HCT116 (cell line): Measurements from ENCODE around the gene VCPKMT. TPM values are rescaled to one million over a fixed set of nuclear protein-coding genes. Genes with fewer than 3 reads are reported as not detected.

Experiments used
- ATAC-seq: fragments of 200-7000 bp; cut with Tn5 transposase; 2 replicates; pipeline ENCODE4 v1.9.1; 2020; ENCODE audit warnings: mild to moderate bottlenecking, moderate library complexity
- BruUV-seq: library from RNA; stranded (reverse); fragments of 400-500 nt; replicated peaks from 2 replicates; lab custom pipeline; 2021; lab: Mats Ljungman, UMichigan
- CTCF ChIA-PET: fragments of 300-600 bp; sonication (Branson Sonifier 250); formaldehyde crosslinking; loops from one replicate; lab custom pipeline; 2021; ENCODE audit warnings: antibody characterized with exemption; lab: Charles Lee
- POLR2A ChIA-PET: fragments of 300-600, 350-600 bp; sonication (Branson Sonifier 250); formaldehyde crosslinking; loops from one replicate; lab custom pipeline; 2021; ENCODE audit warnings: antibody characterized with exemption; lab: Charles Lee
- RAD21 ChIA-PET, 2 experiments: fragments of 300-600 bp; sonication (Branson Sonifier 250); formaldehyde crosslinking; loops; one replicate each; lab custom pipeline; 2023; ENCODE audit warnings: low total read pairs in 2 of 2; ENCODE audit not compliant: uncharacterized antibody in 2 of 2, unreplicated experiment in 2 of 2, low non-redundant PET in 1 of 2; lab: Charles Lee
- DNase-seq: peaks from one replicate; pipeline ENCODE4 v3.0.0-alpha.2; 2010; ENCODE audit warnings: low read depth, low spot score
- H2AFZ ChIP-seq: fragments of 200-600 bp; shearing (Covaris generic), sonication (generic); 2 replicates; pipeline ENCODE4 v1.6.1; 2017; ENCODE audit warnings: low read depth, mixed run types, mixed read lengths, antibody characterized with exemption, low read length; ENCODE audit not compliant: poor library complexity, severe bottlenecking
- H3K27ac ChIP-seq: 2 replicates; pipeline ENCODE4 v1.5.1; 2012; ENCODE audit warnings: low read depth, low read length
- H3K27me3 ChIP-seq: fragments of 200-600 bp; sonication (generic); 2 replicates; pipeline ENCODE4 v1.6.1; 2016; ENCODE audit warnings: mixed run types, low read length, mixed read lengths; ENCODE audit not compliant: insufficient read depth
- H3K36me3 ChIP-seq, 2 experiments: fragments of 200-500 bp in 1 of 2; fragments of 200-600 bp in 1 of 2; sonication (Bioruptor generic) in 1 of 2; sonication (generic) in 1 of 2; 2 replicates each; pipeline versions ENCODE4 v1.5.1 to v1.6.1; 2014 to 2016; ENCODE audit warnings: low read length in 2 of 2, inconsistent platforms in 1 of 2, mixed read lengths in 1 of 2, mixed run types in 1 of 2; ENCODE audit not compliant: insufficient read depth in 2 of 2, control insufficient read depth in 1 of 2
- H3K4me1 ChIP-seq, 2 experiments: fragments of 200-600 bp in 1 of 2; sonication (generic) in 1 of 2; 2 replicates each; pipeline versions ENCODE4 v1.5.1 to v1.6.1; 2012 to 2017; ENCODE audit warnings: low read length in 2 of 2, inconsistent platforms in 1 of 2, mild to moderate bottlenecking in 1 of 2, mixed read lengths in 1 of 2, mixed run types in 1 of 2, moderate library complexity in 1 of 2; ENCODE audit not compliant: insufficient read depth in 2 of 2, control insufficient read depth in 1 of 2
- H3K4me2 ChIP-seq: fragments of 200-600 bp; sonication (generic); 2 replicates; pipeline ENCODE4 v1.6.1; 2017; ENCODE audit warnings: mixed run types, low read length, mixed read lengths
- H3K4me3 ChIP-seq, 2 experiments: fragments of 200-600 bp in 1 of 2; sonication (generic) in 1 of 2; replicated peaks in 1 of 2; 2 replicates each; pipeline ENCODE4 v1.5.1; 2011 to 2016; ENCODE audit warnings: low read length in 2 of 2, control low read depth in 1 of 2, low read depth in 1 of 2, mild to moderate bottlenecking in 1 of 2, mixed read lengths in 1 of 2, mixed run types in 1 of 2
- H3K79me2 ChIP-seq: fragments of 200-600 bp; sonication (generic); 2 replicates; pipeline ENCODE4 v1.6.1; 2017; ENCODE audit warnings: mild to moderate bottlenecking, mixed run types, low read length, moderate library complexity, mixed read lengths; ENCODE audit not compliant: insufficient read depth
- H3K9ac ChIP-seq: fragments of 200-600 bp; sonication (generic); 2 replicates; pipeline ENCODE4 v1.6.1; 2016; ENCODE audit warnings: low read length, mixed read lengths
- H3K9me2 ChIP-seq: fragments of 200-600 bp; sonication (generic), shearing (Covaris generic); 2 replicates; pipeline ENCODE4 v1.6.1; 2017; ENCODE audit warnings: mixed run types, mild to moderate bottlenecking, moderate library complexity; ENCODE audit not compliant: insufficient read depth
- H3K9me3 ChIP-seq, 2 experiments: fragments of 200-500 bp in 1 of 2; fragments of 200-600 bp in 1 of 2; sonication (Bioruptor generic) in 1 of 2; sonication (generic) in 1 of 2; 2 replicates each; pipeline ENCODE4 v1.6.1; 2014 to 2017; ENCODE audit warnings: low read length in 2 of 2, mixed read lengths in 2 of 2, inconsistent platforms in 1 of 2, low read depth in 1 of 2, mild to moderate bottlenecking in 1 of 2, mixed run types in 1 of 2, moderate library complexity in 1 of 2; ENCODE audit not compliant: control insufficient read depth in 1 of 2, insufficient read depth in 1 of 2
- H4K20me1 ChIP-seq: fragments of 200-600 bp; sonication (generic), shearing (Covaris generic); 2 replicates; pipeline ENCODE4 v1.6.1; 2017; ENCODE audit warnings: mixed run types, mild to moderate bottlenecking, moderate library complexity; ENCODE audit not compliant: insufficient read depth
- CEBPB ChIP-seq: IDR thresholded peaks from 2 replicates; pipeline ENCODE4 v1.6.1; 2012; ENCODE audit warnings: low read depth
- CTCF ChIP-seq, 3 experiments: fragments of 200-600 bp in 1 of 3; sonication (generic) in 1 of 3; IDR thresholded peaks in 2 of 3; conservative IDR thresholded peaks in 1 of 3; 2 replicates each; pipeline ENCODE4 v1.5.1; 2012 to 2017; ENCODE audit warnings: low read depth in 2 of 3, low read length in 2 of 3, antibody characterized with exemption in 1 of 3, borderline replicate concordance in 1 of 3, control low read depth in 1 of 3, mild to moderate bottlenecking in 1 of 3, mixed read lengths in 1 of 3, mixed run types in 1 of 3, moderate library complexity in 1 of 3; ENCODE audit not compliant: insufficient read depth in 1 of 3
- EZH2 ChIP-seq: fragments of 200-600 bp; sonication (generic); IDR thresholded peaks from 2 replicates; pipeline ENCODE4 v1.6.1; 2017; ENCODE audit warnings: antibody characterized with exemption, mixed run types
- EZH2phosphoT487 ChIP-seq: fragments of 200-600 bp; IDR thresholded peaks from 2 replicates; pipeline ENCODE4 v1.6.1; 2018; ENCODE audit warnings: antibody characterized with exemption, borderline replicate concordance
- FOSL1 ChIP-seq: IDR thresholded peaks from 2 replicates; pipeline ENCODE4 v1.6.1; 2012; ENCODE audit warnings: low read depth
- JUND ChIP-seq: IDR thresholded peaks from 2 replicates; pipeline ENCODE4 v1.6.1; 2012
- POLR2A ChIP-seq: IDR thresholded peaks from 2 replicates; pipeline ENCODE4 v1.7.0; 2011; ENCODE audit warnings: borderline replicate concordance; ENCODE audit not compliant: insufficient read depth, insufficient read length; ENCODE audit errors: extremely low read depth
- POLR2AphosphoS5 ChIP-seq: IDR thresholded peaks from 2 replicates; pipeline ENCODE4 v1.6.1; 2011; ENCODE audit warnings: mild to moderate bottlenecking, low read depth, low read length, moderate library complexity
- REST ChIP-seq: IDR thresholded peaks from 2 replicates; pipeline ENCODE4 v1.6.1; 2012; ENCODE audit warnings: low read depth
- SP1 ChIP-seq: IDR thresholded peaks from 2 replicates; pipeline ENCODE4 v1.6.1; 2012; ENCODE audit warnings: low read depth
- SRF ChIP-seq: IDR thresholded peaks from 2 replicates; pipeline ENCODE4 v1.6.1; 2012; ENCODE audit warnings: low read depth
- TCF7L2 ChIP-seq: IDR thresholded peaks from 2 replicates; pipeline ENCODE4 v1.7.0; 2011; ENCODE audit warnings: borderline replicate concordance, inconsistent platforms; ENCODE audit not compliant: insufficient read depth, insufficient read length; ENCODE audit errors: extremely low read depth
- ZFX ChIP-seq: fragments of 450-650 bp; IDR thresholded peaks from 2 replicates; pipeline ENCODE4 v1.6.1; 2017
- ZNF274 ChIP-seq: fragments of 200-500 bp; sonication (Bioruptor generic); IDR thresholded peaks from 2 replicates; pipeline ENCODE4 v1.6.1; 2014; ENCODE audit warnings: mild to moderate bottlenecking, low read depth, low read length, inconsistent platforms
- intact Hi-C: fragments of 100-400 bp; cut with micrococcal nuclease; formaldehyde crosslinking; loops from 2 replicates; pipeline ENCODE4 v1.10.0; 2022
- total RNA-seq: library from RNA; stranded (reverse); gene quantifications from one replicate; pipeline ENCODE4 v1.2.1, GENCODE V29; 2021; ENCODE audit not compliant: unreplicated experiment
- TF ChIP-seq, protein P1 (sequence below): IDR thresholded peaks from 2 replicates; pipeline ENCODE4 v1.6.1; 2012

VCPKMT gene
- total RNA-seq, 1 experiment from 2014 or later = 9.7 TPM

GRCh38 chr14:50082784-50083466 lies 33.4 kb downstream of the VCPKMT start:
- H3K4me3 ChIP-seq = no peak overlapping the region
- no peaks in the 10 kb centered on the region for H3K27me3 ChIP-seq
- no peaks in the 10 kb centered on the region for H3K79me2 ChIP-seq
- no peak for DNase-seq
- ATAC-seq = no peak
- no peaks in the 10 kb centered on the region for H3K9me3 ChIP-seq
- no peaks in the 10 kb centered on the region for H3K36me3 ChIP-seq
- ChIA-PET CTCF (no interaction called here), POLR2A (no interaction called here), RAD21 (no interaction called here)
- H3K9ac ChIP-seq = no peak overlapping the region
- no TSS peak for BruUV-seq
- no peaks in the 10 kb centered on the region for H3K4me1 ChIP-seq
- TF ChIP-seq, protein P1, sequence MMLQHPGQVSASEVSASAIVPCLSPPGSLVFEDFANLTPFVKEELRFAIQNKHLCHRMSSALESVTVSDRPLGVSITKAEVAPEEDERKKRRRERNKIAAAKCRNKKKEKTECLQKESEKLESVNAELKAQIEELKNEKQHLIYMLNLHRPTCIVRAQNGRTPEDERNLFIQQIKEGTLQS = no peak
- no peak for TF ChIP-seq POLR2AphosphoS5
- no peak for TF ChIP-seq EZH2phosphoT487
- no peak for TF ChIP-seq EZH2
- no peak for TF ChIP-seq ZNF274
- TF ChIP-seq CTCF (IDR thresholded peaks at IDR 0.05 in 2 of 3, conservative IDR thresholded peaks at IDR 0.05 in 1 of 3; ENCODE audit: borderline replicate concordance in 1 of 3, insufficient read depth in 1 of 3, low read depth in 2 of 3, low read length in 2 of 3) = no peak
- no peak for TF ChIP-seq JUND
- TF ChIP-seq FOSL1 = no peak
- TF ChIP-seq POLR2A = no peak
- no peak for TF ChIP-seq SP1
- no peak for TF ChIP-seq CEBPB
- TF ChIP-seq SRF = no peak
- no peak for TF ChIP-seq ZFX
- TF ChIP-seq REST = no peak
- no peak for TF ChIP-seq TCF7L2
- no peak overlapping the region for H2AFZ ChIP-seq
- no peaks in the 10 kb centered on the region for H3K9me2 ChIP-seq
- no peak overlapping the region for H3K4me2 ChIP-seq
- H3K27ac ChIP-seq = no peak overlapping the region
- intact Hi-C loops = no loop called here
- H4K20me1 ChIP-seq = no peaks in the 10 kb centered on the region
